ENCODE data around the gene TEN1.

- no peak for TF ChIP-seq EZH2phosphoT487 (conservative IDR thresholded peaks at IDR 0.05; ENCODE audit: low read length)
- no peak for TF ChIP-seq CTCF (IDR thresholded peaks at IDR 0.05; ENCODE audit: insufficient read depth, low read length, poor library complexity, severe bottlenecking)
These were observed 54.1 kb downstream of the TEN1 start for GRCh38 chr17:76033139-76033538.

All from SU-DHL-6 (cell line).